ENCODE results near the gene RC3H1. TPM values are rescaled to one million over a fixed set of nuclear protein-coding genes. Genes with fewer than 3 reads are reported as not detected.
"Not testable (repeated sequence)": the region's sequence is repeated elsewhere in the genome, so short reads cannot be mapped to it uniquely, and the experiment has no call there.

Gene RC3H1
- total RNA-seq, 2 donors from 2014 or later: 20.3 to 34.1 TPM

DNA sequence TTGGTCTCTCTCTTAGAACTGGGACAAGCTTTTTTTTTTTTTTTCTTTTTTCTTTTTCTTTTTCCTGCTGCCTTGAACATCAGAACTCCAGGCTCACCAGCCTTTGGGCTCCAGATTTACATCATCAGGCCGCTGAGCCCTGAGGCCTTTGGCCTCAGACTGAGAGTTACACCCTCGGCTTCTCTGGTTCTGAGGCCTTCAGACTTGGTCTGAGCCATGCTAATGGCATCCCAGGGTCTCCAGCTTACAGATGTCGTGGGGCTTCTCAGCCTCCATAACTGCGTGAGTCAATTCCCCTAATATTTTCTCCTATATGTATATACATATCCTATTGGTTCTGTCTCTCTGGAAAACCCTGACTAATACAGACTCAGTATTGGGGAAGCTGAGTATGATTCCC is 36.5 kb upstream of the RC3H1 start:
- H3K9me3 ChIP-seq: no peaks in the 10 kb centered on the region
- H3K4me1 ChIP-seq (replicated peaks): no peaks in the 10 kb centered on the region
- no peak overlapping the region for H3K4me3 ChIP-seq
- no peaks in the 10 kb centered on the region for H3K36me3 ChIP-seq
- H3K27me3 ChIP-seq (replicated peaks; ENCODE audit: insufficient read depth): no peaks in the 10 kb centered on the region
- H3K27ac ChIP-seq: no peak overlapping the region
- TF ChIP-seq POLR2A (IDR thresholded peaks at IDR 0.05) (no peak), POLR2AphosphoS5 (IDR thresholded peaks at IDR 0.05) (no peak)
- TF ChIP-seq, protein P1, sequence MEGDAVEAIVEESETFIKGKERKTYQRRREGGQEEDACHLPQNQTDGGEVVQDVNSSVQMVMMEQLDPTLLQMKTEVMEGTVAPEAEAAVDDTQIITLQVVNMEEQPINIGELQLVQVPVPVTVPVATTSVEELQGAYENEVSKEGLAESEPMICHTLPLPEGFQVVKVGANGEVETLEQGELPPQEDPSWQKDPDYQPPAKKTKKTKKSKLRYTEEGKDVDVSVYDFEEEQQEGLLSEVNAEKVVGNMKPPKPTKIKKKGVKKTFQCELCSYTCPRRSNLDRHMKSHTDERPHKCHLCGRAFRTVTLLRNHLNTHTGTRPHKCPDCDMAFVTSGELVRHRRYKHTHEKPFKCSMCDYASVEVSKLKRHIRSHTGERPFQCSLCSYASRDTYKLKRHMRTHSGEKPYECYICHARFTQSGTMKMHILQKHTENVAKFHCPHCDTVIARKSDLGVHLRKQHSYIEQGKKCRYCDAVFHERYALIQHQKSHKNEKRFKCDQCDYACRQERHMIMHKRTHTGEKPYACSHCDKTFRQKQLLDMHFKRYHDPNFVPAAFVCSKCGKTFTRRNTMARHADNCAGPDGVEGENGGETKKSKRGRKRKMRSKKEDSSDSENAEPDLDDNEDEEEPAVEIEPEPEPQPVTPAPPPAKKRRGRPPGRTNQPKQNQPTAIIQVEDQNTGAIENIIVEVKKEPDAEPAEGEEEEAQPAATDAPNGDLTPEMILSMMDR (IDR thresholded peaks at IDR 0.05): no peak
- 83% methylated on average over 4 of the region's 4 CpGs for WGBS
- intact Hi-C loops (cut with DNase I): no loop called here
- DNase-seq (ENCODE audit: low spot score): no peak

DNA sequence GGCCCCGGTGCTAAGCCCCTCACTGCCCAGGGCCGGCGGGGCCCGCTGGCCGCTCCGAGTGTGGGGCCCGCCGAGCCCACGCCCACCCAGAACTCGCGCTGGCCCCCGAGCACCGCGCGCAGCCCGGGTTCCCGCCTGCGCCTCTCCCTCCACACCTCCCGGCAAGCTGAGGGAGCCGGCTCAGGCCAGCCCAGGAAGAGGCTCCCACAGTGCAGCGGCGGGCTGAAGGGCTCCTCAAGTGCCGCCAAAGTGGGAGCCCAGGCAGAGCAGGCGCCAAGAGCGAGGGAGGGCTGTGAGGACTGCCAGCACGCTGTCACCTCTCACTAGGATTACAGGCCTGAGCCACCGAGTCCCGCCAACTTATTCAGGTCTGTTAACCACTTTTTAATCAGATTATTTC is 34.5 kb upstream of the RC3H1 start:
- DNase-seq (ENCODE audit: low spot score); H3K27ac ChIP-seq; H3K36me3 ChIP-seq; intact Hi-C loops (cut with DNase I); H3K4me3 ChIP-seq; H3K9me3 ChIP-seq; H3K4me1 ChIP-seq (replicated peaks); H3K27me3 ChIP-seq (replicated peaks; ENCODE audit: insufficient read depth): not testable (repeated sequence)
- WGBS: 87% methylated on average over 10 of the region's 28 CpGs

GRCh38 chr1:174055797-174056196 is 33.6 kb upstream of the RC3H1 start:
- H3K4me1 ChIP-seq (replicated peaks); intact Hi-C loops (cut with DNase I); H3K9me3 ChIP-seq; H3K27ac ChIP-seq; DNase-seq (ENCODE audit: low spot score); H3K4me3 ChIP-seq; H3K36me3 ChIP-seq; H3K27me3 ChIP-seq (replicated peaks; ENCODE audit: insufficient read depth): not testable (repeated sequence)
- 97% methylated on average over 5 of the region's 5 CpGs for WGBS

GRCh38 chr1:174053826-174054225 is 31.7 kb upstream of the RC3H1 start:
- no peak for TF ChIP-seq POLR2AphosphoS5 (IDR thresholded peaks at IDR 0.05)
- TF ChIP-seq POLR2A (IDR thresholded peaks at IDR 0.05): no peak
- TF ChIP-seq, protein P1 (IDR thresholded peaks at IDR 0.05): no peak

GRCh38 chr1:174052621-174053020 is 30.5 kb upstream of the RC3H1 start:
- no peak for TF ChIP-seq POLR2AphosphoS5 (IDR thresholded peaks at IDR 0.05)
- TF ChIP-seq POLR2A (IDR thresholded peaks at IDR 0.05): no peak
- TF ChIP-seq, protein P1 (IDR thresholded peaks at IDR 0.05): no peak
- intact Hi-C loops (cut with DNase I): no loop called here
- H3K9me3 ChIP-seq: no peaks in the 10 kb centered on the region
- no peak for DNase-seq (ENCODE audit: low spot score)
- H3K27me3 ChIP-seq (replicated peaks; ENCODE audit: insufficient read depth): no peaks in the 10 kb centered on the region
- no peak overlapping the region for H3K27ac ChIP-seq
- no peaks in the 10 kb centered on the region for H3K4me1 ChIP-seq (replicated peaks)
- WGBS: 73% methylated on average over 3 of the region's 3 CpGs
- H3K36me3 ChIP-seq: no peaks in the 10 kb centered on the region
- H3K4me3 ChIP-seq: no peak overlapping the region

More at GRCh38 chr1:174053826-174054225, 31.7 kb upstream of the RC3H1 start:
- H3K27ac ChIP-seq: no peak overlapping the region
- no peaks in the 10 kb centered on the region for H3K27me3 ChIP-seq (replicated peaks; ENCODE audit: insufficient read depth)
- intact Hi-C loops (cut with DNase I): no loop called here
- H3K9me3 ChIP-seq: no peaks in the 10 kb centered on the region
- no peak overlapping the region for H3K4me3 ChIP-seq
- no peaks in the 10 kb centered on the region for H3K36me3 ChIP-seq
- no peak for DNase-seq (ENCODE audit: low spot score)
- H3K4me1 ChIP-seq (replicated peaks): no peaks in the 10 kb centered on the region

GRCh38 chr1:174051956-174052355 is 29.8 kb upstream of the RC3H1 start:
- Histone ChIP-seq H3K36me3 (no peaks in the 10 kb centered on the region), H3K9me3 (no peaks in the 10 kb centered on the region), H3K27me3 (replicated peaks; ENCODE audit: insufficient read depth) (no peaks in the 10 kb centered on the region), H3K4me3 (no peak overlapping the region), H3K27ac (no peak overlapping the region), H3K4me1 (replicated peaks) (no peaks in the 10 kb centered on the region)
- WGBS: 34% methylated on average over 6 of the region's 6 CpGs
- no peak for DNase-seq (ENCODE audit: low spot score)
- TF ChIP-seq POLR2AphosphoS5 (IDR thresholded peaks at IDR 0.05) (no peak), POLR2A (IDR thresholded peaks at IDR 0.05) (no peak)
- TF ChIP-seq, protein P1 (IDR thresholded peaks at IDR 0.05): no peak
- intact Hi-C loops (cut with DNase I): no loop called here
